Pons (tissue), 1 donor: ENCODE measurements around the gene PARVA.

Experiments used
- DNase-seq: peaks from one replicate; pipeline ENCODE4 v3.0.0-alpha.2; 2016; ENCODE audit warnings: low spot score

PARVA gene

DNA sequence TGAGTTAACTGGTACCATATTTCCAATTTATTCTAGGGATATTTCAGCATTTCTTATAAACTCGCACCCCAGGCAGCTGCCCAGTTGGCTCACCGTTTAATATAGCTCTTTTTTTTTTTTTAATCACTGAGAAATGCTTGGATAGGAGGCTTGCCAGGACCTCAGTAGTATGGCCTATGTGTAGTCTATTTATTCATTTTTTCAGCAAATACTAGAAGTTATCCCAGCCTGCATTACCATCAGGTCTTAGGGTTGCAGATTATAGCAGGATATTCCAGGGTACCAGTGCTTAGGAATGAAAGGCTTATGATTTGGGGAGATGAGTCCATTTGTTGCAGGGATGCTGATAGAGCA is 26.6 kb downstream of the PARVA start:
- DNase-seq, result no peak

DNA sequence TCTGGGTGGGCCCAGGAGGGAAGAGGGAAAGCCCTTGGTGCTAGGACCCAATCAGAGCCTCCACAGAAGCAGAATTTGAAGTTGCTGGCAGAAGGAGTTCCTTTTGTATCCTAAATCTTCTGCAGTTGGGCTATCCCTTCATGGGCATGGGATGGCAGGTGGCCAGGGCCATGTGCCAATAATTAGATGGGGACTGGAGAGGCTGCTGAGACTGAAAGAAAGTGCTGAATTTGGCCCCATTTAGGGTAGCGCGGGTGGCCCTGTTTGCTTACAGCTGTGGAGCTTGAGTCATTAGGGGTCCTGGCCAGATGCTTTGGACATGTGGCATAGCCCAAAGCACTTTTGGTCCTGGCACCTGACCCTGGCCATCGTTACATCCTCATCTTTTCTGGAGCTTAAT is 27.1 kb downstream of the PARVA start:
- no peak for DNase-seq

DNA sequence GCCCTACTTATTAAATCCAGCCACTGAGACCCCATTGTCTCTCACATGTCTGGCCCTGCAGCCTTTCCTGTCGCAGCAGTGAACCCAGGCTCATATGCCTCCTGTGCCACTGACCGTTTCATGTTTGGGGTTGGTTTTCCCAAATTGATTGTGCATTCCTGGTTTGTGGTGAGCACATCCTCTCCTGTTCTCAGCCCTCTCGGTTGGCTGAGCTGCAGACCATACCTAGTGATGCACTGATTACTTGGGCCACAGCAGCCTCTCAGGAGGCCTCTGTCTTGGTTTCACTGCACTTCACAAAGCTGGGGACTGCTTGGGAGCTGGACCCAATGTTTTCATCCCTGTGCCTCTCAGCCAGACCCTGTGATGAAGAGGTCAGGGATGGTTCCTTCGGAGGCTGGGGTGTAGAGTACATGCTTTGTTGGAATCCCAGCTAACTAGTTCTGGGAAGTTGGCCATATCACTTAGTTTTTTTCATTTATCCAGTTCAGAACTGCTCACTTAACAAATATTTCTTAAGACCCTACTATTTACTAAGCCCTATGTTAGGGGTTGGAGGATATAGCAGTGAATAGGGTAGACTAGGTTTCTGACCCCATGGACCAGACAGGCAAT is 30.9 kb downstream of the PARVA start:
- no peak for DNase-seq

DNA sequence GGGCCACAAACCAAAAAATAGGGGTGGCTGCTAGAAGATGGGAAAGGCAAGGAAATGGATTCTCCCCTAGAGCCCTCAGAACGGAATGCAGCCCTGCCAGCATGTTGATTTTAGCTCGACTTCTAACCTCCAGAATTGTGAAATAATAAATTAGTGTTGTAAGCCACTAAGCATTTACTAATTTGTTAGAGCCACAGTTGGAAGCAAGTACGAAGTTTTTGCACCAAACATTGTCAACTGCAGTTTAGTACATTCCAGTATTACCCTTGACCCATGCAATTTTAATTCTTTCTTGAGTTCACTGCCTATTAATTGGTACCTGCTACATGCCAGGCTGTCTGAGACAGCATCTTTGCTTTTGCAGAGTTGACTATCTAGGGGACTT is 32.2 kb downstream of the PARVA start:
- no peak for DNase-seq

DNA sequence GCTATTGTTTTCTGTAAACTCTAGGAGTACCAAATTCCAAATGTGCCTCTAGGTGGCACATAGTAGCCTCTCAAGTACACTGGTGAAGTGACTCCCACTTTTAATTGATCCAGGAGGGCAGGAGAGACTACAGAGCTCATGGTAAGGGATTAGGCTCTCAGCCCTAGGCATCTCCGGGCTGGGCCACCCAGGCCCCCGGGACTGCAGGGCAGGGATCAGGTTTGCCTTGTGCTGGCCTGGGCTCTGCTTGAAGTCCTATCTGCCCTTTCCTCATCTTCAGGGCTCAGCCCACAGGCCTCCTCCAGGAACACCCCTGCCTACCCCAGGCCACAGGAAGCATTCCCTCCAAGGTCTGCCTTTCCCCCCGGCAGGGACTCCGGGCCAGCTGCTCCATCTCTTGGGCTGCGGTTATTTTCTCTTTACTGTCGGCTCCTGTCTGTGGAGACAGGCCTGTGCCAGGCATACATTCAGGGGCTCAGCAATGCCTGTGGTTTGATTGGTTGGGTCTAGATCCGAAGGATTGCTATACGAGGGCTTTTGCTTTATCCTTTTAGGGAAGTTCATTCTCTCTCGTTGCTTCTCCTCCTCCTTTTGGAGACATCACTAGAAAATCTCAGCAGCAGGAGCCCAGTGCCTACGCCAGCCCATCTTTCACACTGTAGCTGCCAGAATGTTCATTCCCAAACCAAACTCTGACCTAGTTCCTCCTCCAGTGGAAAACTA is 32.8 kb downstream of the PARVA start:
- DNase-seq, result peak; percentile 17

DNA sequence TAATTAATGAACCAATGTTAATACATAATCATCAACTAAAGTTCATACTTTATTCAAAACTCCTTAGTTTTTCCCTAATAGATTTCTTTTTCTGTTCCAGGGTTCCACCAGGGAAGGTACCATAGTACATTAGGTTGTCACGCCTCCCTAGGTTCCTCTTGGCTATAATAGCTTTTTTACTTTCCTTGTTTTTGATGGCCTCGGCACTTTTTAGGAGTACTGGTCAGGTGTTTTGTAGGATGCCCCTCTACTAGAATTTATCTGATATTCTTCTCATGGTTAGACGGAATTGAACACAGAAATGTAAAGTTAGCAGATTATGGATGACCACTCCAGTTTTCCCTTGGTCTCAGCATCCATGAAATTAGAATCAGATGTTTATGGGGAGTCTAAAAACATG is 34.0 kb downstream of the PARVA start:
- no peak for DNase-seq

DNA sequence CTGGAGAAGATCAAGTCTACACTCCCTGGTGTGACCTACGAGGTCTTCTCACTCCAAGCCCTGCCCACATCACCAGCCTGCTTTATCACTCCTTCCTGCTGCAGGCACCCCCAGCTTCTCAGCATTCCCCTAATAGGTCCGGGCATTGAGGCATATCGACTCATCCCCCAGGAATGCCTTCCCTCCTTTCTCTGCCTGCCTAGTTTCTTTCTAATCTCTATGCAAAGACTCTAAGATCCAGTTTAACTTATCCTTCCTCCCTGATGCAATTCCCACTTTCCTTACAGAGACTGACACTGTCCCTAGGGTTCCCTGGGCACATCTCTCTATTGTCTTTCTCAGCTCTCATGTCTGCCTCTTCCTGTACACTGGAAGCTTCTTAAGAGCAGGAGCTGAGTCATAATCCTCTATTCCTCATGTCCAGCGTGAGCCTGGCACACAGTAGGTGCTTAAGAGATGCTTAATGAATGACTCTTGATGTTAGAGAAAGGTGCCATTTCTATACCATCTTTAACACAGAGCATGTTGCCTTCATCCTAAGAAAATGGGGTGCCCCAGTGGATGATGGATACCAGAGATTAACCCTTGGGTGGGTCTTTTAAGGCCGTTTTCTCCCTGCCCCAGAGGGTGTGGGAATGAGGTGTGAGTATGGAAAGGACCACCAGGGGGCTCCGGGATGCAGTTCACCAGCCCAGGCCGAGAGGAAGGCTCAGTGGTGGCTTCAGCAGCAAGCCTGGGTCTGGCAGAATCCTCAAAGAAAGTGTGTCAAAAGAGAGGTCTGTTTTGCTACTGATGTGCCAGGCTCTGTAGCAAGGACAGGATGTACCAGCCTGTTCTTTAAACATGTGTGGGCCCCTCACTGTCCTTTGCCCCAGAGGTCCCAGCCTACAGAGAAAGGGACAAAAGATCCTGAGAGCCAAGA is 34.7 kb downstream of the PARVA start:
- DNase-seq, result peak; percentile 30

DNA sequence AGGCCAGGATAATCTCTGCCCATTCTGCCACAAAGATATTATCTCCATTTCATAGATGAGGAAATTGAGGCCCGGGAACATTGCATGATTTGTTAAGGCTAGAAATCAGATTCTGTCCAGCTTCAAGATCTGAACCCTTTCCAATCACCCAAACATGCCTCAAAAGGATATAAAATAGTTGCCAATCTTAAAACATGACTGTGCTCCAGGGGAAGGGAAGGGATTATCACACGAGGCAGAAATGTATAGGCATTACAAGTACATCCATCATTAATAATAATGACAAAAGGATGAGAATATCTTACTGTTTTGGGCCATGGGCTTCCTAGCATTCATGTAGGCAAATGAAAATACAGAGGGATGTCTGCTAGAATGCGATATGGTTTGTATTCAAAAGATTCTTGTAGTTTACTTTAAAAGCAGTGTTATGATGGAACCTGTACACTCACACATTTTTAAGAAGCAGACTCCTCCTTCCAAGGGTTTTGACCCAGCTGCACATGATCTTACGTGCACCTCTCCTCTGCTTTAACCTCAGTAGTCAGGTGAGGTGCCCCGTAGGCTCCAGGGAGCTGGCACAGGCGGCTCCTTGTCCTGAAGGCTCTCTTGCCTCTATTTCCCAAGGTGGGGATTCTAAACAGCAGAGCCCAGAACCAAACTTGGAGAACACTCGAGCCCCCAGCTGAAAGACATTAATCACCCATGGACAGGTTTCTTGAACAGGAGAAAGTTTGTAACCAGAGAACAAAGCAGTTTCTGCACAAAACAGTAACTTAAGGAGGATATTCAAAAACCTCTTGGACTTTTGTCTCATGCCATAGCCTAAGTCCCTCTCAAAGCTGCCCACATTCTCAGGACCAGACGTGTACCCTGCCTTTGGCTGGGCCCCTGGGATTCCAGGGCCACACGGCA is 36.0 kb downstream of the PARVA start:
- DNase-seq, result no peak

DNA sequence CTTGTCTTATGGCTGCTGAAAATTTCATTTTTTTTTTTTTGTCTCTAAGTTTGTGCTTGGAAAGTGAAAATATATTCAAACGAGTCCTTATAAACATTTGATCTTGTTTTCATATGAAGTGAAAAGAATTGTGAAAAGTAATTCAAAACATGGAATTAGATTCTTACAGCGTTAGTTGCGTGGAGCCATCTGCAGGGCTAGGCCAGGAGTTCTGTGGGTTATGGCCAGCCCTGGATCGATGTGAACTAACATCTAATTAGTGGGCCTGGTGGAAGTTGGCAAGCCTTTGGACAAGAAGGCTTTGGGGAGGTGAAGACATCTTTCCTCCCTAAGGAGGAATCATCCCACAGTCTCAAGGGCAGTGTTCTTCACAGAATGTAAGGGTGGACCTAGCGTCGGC is 37.2 kb downstream of the PARVA start:
- DNase-seq, result no peak

DNA sequence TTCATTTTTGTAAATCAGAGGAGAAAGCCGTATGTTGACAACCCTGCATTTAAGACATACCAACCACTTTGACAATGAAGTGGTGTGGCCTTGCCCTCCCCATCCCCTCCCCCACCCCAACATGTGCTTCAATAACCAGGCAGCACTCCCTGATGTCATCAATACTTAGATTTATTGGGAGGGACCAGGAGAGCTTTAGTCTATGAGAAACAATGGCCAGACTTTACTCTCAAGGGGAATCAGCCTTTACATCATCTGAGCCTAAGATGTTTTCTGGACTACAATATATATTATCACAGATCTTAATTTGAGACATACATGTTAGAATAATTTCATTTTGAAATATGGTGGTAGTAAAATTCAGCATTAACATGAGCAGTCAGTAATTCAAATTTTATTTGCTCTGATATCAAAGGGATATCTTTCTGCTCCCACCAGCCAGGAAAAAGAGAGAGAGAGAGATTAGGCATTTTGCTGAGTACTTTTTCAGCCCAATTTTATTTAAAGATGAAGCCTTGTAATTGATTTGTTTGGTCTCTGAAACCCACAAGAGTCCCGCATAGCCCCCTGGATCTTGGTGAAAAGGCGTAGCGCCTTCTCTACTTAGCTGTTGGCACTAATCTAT is 38.1 kb downstream of the PARVA start:
- DNase-seq, result no peak

DNA sequence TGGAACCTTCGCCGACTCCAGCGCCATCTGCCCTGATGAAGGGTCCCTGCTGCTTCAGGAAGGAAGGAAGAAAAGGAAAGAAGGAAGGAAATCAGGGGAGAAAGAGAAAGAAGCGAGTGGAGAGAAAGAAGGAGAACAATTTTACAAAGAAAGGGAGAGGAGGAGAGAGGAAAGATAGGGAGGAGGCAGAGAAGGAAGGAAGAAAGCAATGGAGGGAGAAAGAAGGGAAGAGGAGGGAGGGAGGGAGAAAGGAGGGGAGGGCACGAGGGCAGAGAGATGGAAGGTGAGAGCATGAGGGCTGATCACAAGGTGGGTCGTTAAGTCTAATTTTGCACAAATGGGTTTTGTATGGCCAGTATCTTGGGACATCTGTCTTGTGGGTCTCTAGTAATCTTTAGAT is 39.2 kb downstream of the PARVA start:
- no peak for DNase-seq

DNA sequence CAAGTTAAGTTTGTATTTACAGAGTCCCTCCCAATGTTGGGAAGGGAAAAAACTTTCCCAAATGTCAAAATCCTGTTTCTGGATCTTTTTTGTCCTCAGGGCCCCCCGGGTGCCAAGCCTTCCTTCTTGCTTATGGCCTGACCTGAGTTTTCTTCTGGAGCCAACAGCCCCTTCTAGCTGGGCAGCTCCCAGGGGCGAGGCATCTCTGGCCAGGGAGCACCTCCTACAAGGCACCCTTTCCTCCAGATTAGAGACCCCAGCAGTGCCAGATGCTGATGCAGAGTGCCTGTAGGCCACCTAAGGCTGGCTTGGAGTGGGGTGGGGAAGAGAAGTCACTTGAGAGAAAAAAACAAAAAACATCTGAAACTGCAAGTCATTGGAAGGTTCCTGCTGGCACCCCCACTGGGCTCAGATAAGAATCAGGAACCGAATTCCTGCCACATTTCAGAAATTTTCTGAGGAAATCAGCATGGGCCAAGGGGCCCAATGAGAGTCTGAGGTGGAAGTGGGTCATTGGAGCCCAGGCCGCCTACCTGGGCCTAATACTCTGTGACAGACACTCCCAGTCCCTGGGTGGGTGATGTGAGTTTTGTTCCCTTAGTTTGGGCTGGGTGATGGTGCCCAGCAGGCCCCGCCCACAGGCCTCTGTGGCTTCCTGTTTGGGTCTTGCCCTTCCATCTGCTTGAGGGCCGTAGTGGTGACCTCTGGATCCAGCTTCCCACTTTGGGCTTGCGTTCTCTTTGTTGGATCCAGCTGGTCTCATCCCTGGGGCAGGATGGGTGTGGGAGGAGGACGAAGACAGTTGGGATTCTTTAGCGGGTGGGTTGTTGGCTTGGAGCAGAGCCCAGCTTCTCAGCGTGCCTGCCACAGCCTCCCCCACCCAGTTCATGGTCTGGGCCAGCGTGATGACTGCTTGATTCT is 40.6 kb downstream of the PARVA start:
- no peak for DNase-seq

DNA sequence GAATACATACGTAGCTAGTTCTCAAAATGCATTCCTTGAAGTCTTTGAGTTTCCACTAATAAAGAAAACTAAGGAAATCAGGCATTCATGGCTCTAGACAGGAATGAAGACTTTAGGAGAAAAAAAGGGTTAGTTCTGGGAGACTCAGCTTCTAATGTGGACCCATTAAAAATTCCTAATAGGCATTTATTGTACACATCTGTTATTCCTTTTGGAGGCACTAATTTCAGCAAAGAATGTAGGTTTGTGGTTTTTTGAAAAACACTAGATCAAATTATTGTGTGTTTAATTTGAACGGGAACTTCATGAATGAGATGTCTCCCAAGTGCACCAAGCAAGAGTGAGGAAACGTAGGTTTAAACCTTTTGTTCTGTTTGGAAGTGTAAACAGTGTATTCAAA is 42.7 kb downstream of the PARVA start:
- DNase-seq, result no peak

DNA sequence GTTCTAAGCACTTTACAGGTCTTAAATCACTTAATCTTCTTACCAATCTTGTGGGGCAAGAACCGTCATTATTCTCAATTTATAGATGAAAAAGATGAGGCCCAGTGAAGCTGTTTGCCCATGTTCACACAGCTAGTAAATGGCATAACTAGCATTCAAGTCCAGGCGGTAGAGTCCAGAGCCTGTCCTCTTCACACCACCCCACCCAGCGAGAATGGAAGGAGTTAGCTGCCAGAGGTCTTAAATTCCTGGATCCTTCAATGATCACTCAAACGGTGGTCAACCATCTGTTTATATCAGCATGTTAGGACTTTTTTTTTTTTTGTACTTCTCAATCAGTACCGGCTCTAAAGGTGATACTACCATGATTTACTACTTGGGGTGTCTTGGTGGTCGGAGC is 43.3 kb downstream of the PARVA start:
- DNase-seq, result no peak

DNA sequence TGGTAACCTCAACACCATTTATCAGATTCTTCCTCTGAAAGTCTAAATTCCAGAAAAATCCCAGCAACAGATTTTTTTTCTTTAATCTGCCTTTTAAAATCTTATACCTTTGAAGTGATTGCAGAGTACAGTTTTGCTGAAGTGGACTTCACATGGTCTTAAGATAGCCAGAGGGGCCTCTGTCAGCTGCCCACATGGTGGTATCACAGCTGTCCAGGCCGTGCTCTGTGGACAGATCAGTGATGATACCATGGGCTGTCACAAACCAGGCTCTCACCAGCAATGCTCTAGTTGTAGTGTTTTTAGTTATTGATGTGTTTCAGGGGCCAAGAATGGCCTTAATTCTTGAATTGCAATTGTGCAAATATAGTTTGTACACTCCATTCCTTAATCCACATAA is 44.0 kb downstream of the PARVA start:
- no peak for DNase-seq

DNA sequence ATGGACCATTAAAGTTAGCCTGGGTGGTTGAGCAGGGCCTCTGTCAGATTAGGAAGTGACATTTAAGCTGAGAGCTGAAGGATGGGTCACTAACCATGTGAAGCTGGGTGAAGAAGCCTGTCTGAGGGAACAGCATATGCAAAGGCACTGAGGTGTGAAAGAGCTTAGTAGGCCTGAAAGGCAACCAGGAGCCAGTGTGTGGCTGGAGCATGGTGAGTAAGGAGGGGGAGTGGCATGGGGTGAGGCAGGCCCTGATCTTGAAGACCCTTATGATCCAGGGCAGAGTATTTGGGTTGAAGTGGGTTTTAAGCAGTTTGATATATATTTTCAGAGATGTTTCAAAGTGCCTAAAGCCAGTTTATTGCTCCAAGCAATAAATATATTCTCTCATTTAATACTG is 48.8 kb downstream of the PARVA start:
- no peak for DNase-seq

DNA sequence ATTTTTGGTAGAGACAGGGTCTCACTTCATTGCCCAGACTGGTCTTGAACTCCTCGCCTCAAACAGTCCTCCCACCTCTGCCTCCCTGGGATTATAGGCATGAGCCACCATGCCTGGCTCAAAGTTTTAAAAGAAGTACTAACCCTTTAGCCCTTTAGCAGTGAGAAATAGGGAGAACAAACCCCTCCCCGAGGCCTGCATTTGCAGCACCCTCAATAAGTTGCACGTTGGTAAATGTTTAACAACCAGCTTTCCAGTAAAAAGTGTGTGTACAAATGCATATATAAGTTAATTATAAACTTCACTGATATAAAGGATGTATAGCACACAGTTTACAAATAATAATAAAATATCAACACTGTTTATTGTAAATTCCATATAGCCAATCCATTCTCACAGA is 51.8 kb downstream of the PARVA start:
- no peak for DNase-seq

DNA sequence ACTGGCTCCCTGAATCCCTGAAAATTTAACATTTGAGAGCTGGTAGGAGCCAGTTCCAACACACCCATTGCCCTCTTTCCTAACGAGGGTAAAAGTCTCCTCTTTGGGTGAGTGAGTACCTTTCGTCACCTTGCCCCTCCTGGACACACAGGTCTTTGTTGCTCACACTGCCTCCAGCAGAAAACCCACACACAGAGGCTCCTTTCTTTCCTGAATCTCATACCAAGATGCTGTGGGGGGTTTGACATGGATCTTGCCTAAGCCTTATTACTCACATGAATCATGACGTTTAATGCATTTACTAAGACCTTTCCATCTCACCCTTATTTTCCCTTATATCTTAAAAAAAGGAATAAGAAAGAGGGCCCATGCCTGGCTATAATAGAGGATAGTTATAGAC is 53.0 kb downstream of the PARVA start:
- DNase-seq, result no peak

DNA sequence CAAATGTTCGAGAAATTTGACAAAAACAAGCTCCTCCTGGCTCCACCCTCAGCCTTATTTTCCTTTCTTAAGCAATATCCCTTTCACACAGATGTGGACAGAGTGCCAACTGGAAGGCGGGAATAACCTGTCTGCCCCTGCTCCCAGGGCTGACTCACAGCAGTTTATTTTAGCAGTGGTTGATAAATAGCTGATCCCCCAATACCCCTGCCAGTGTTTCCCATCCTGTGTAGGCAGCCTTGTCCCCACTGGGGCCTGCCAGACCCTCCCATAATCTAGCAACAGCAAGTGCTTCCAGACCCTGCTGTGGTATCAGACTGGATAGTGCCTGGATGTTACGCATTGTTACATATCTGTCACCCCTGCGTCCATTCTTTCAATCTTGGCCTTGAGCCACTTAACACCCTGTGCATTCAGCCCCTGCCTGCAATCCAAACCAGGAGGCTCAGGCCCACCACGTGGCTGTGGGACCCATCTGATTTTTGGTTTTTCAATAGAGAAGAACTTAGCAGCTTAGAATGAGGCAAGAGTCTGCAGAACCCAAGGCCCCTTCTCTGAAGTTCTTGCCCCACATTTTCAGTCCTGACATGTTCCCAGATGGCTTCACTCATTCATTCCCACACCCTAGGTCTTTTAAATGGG is 53.7 kb downstream of the PARVA start:
- no peak for DNase-seq

DNA sequence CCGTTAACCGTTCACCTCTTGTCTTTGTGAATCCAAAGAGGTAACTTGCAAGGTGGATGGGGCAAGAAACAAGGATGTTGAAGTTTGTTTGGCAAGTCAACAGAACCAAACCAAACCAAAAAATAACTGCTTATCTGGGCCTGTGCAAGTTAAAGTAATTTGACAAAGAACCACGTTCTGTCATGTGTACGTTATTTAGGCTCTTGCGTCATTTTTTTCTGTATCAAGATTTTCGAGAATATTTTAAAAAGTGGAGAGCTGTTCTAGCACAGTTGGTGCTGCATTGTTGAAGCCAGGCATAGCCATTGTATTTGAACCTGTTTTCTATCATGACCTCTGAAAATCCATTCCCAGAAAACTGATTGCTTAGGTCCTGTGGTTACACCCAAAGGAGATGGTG is 55.1 kb downstream of the PARVA start:
- no peak for DNase-seq
